ENCODE measurements around the gene PRKCD. TPM values are rescaled to one million over a fixed set of nuclear protein-coding genes. Genes with fewer than 3 reads are reported as not detected.

Gene PRKCD
- total RNA-seq, 1 donor from 2014 or later = 5.4 TPM

DNA sequence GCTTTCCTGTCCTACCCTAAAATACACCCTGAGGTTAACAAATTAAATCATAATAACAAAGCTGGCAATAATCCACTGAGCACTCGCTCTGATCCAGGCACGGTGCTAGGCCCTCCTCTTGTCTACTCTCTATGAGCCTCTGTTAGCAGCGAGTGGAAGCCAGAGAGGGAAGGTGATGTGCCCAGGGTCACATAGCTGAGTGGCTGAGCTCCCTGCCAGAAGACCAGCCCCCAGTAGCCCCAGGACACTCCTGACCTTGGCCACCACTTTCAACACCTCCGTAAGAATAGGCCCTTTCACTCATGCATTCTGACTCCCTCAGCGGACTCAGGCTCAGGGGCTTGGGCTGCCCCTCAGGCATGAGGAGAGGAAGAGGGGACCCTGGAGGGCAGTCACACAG lies 9.5 kb upstream of the PRKCD start:
- no peak for DNase-seq
- Mint-ChIP-seq H3K4me3 (ENCODE audit: unreplicated experiment) (no peak overlapping the region), H3K4me1 (ENCODE audit: low read depth, unreplicated experiment) (no peaks in the 10 kb centered on the region), H3K9me3 (ENCODE audit: unreplicated experiment) (peaks cover 4% of the 10 kb centered on the region), H3K36me3 (ENCODE audit: unreplicated experiment) (no peaks in the 10 kb centered on the region), H3K27me3 (ENCODE audit: unreplicated experiment) (peaks cover 7% of the 10 kb centered on the region), H3K27ac (ENCODE audit: unreplicated experiment) (no peak overlapping the region)
- no peak for TF ChIP-seq CTCF (IDR thresholded peaks at IDR 0.05; ENCODE audit: partially characterized antibody, unreplicated experiment)

GRCh38 chr3:53151870-53152660 lies 8.9 kb upstream of the PRKCD start:
- no peak overlapping the region for H3K4me3 Mint-ChIP-seq (ENCODE audit: unreplicated experiment)
- H3K9me3 Mint-ChIP-seq (ENCODE audit: unreplicated experiment) = peaks cover 4% of the 10 kb centered on the region
- DNase-seq = no peak
- no peak for TF ChIP-seq CTCF (IDR thresholded peaks at IDR 0.05; ENCODE audit: partially characterized antibody, unreplicated experiment)
- H3K27ac Mint-ChIP-seq (ENCODE audit: unreplicated experiment) = no peak overlapping the region
- no peaks in the 10 kb centered on the region for H3K36me3 Mint-ChIP-seq (ENCODE audit: unreplicated experiment)
- peaks cover 7% of the 10 kb centered on the region for H3K27me3 Mint-ChIP-seq (ENCODE audit: unreplicated experiment)
- H3K4me1 Mint-ChIP-seq (ENCODE audit: low read depth, unreplicated experiment) = no peaks in the 10 kb centered on the region

DNA sequence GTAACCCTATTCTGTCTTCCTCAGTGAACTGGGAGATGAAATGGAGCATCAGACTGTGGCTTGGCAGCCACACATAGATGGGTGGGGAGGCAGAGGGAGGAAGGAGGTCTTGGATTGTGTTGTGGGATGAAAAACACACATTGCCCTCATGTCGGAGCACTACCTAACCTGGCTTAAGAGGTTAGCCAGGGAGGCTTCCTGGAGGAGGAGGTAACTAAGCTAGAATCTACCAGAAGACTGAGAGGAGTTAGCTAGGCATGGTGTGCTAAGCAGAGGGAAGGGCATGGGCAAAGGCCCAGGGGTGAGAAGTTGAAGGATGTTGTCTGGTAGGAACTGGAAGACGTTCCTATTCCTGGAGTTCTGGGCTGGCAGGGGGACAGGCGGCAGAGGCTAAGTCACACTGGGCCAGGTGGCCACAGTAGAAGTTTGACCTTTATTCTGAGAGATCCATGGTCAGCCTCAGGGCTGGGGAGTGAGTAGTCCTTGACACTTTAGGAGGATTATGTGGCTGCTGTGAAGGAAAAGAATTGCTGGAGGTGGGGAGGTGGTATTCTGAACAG lies 7.7 kb upstream of the PRKCD start:
- Mint-ChIP-seq H3K36me3 (ENCODE audit: unreplicated experiment) (no peaks in the 10 kb centered on the region), H3K27me3 (ENCODE audit: unreplicated experiment) (peaks cover 11% of the 10 kb centered on the region), H3K4me1 (ENCODE audit: low read depth, unreplicated experiment) (no peaks in the 10 kb centered on the region), H3K27ac (ENCODE audit: unreplicated experiment) (no peak overlapping the region), H3K4me3 (ENCODE audit: unreplicated experiment) (no peak overlapping the region), H3K9me3 (ENCODE audit: unreplicated experiment) (peaks cover 4% of the 10 kb centered on the region)
- no peak for DNase-seq
- no peak for TF ChIP-seq CTCF (IDR thresholded peaks at IDR 0.05; ENCODE audit: partially characterized antibody, unreplicated experiment)

GRCh38 chr3:53153980-53154379 lies 7.0 kb upstream of the PRKCD start:
- Mint-ChIP-seq H3K4me1 (ENCODE audit: low read depth, unreplicated experiment) (no peaks in the 10 kb centered on the region), H3K27me3 (ENCODE audit: unreplicated experiment) (peaks cover 13% of the 10 kb centered on the region), H3K36me3 (ENCODE audit: unreplicated experiment) (no peaks in the 10 kb centered on the region), H3K9me3 (ENCODE audit: unreplicated experiment) (peaks cover 4% of the 10 kb centered on the region), H3K4me3 (ENCODE audit: unreplicated experiment) (no peak overlapping the region), H3K27ac (ENCODE audit: unreplicated experiment) (no peak overlapping the region)
- no peak for DNase-seq
- TF ChIP-seq CTCF (IDR thresholded peaks at IDR 0.05; ENCODE audit: partially characterized antibody, unreplicated experiment) = no peak

DNA sequence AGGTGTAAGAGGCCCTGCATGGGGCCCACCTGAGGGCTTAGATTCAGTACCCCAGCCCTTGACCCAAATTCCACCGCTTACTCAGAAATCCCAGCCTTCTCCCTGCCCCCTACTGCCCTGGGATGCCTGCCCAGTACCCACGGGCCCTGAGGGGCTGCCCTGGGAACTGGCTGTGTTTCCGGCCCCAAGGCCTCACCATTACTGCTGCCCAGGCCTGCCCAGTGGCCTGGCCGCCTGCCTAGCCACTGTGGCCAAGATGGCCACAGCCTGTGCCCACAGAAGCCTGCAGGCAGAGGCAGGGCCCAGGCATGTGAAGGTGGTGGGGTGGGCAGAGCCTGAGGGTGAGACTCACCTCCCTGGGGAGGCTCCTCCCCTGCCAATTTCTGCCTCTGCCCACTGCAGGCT lies 6.1 kb upstream of the PRKCD start:
- no peak overlapping the region for H3K4me3 Mint-ChIP-seq (ENCODE audit: unreplicated experiment)
- no peaks in the 10 kb centered on the region for H3K36me3 Mint-ChIP-seq (ENCODE audit: unreplicated experiment)
- no peak for TF ChIP-seq CTCF (IDR thresholded peaks at IDR 0.05; ENCODE audit: partially characterized antibody, unreplicated experiment)
- H3K9me3 Mint-ChIP-seq (ENCODE audit: unreplicated experiment) = peaks cover 4% of the 10 kb centered on the region
- H3K27ac Mint-ChIP-seq (ENCODE audit: unreplicated experiment) = no peak overlapping the region
- no peak for DNase-seq
- H3K4me1 Mint-ChIP-seq (ENCODE audit: low read depth, unreplicated experiment) = no peaks in the 10 kb centered on the region
- H3K27me3 Mint-ChIP-seq (ENCODE audit: unreplicated experiment) = peaks cover 16% of the 10 kb centered on the region
